Activated B cell treated with CpG ODN at 0.5 μM for 24 hours (primary cell): Measurements from ENCODE around the gene TANGO6. TPM values are rescaled to one million over a fixed set of nuclear protein-coding genes. Genes with fewer than 3 reads are reported as not detected.

Experiments used
- ATAC-seq: fragments of 200-7000 bp; cut with Tn5 transposase; one replicate; pipeline ENCODE4 v1.10.0; 2021; ENCODE audit warnings: low read depth, mild to moderate bottlenecking, moderate library complexity
- CTCF ChIA-PET: fragments of 350-600 bp; sonication (Branson Sonifier 250); formaldehyde crosslinking; loops from one replicate; lab custom pipeline; 2021; ENCODE audit warnings: antibody characterized with exemption; lab: Charles Lee
- POLR2A ChIA-PET: fragments of 350-600 bp; sonication (Branson Sonifier 250); formaldehyde crosslinking; loops from one replicate; lab custom pipeline; 2021; ENCODE audit warnings: antibody characterized with exemption; lab: Charles Lee
- DNase-seq: peaks from one replicate; pipeline ENCODE4 v3.0.0; 2022
- H3K27ac Mint-ChIP-seq: one replicate; pipeline ENCODE4 v1.8.0; 2020; ENCODE audit warnings: mixed read lengths
- H3K27me3 Mint-ChIP-seq: one replicate; pipeline ENCODE4 v1.8.0; 2021; ENCODE audit warnings: mixed read lengths
- H3K36me3 Mint-ChIP-seq: one replicate; pipeline ENCODE4 v1.8.0; 2021; ENCODE audit warnings: low read depth, mixed read lengths
- H3K4me1 Mint-ChIP-seq: one replicate; pipeline ENCODE4 v1.8.0; 2021; ENCODE audit warnings: mixed read lengths
- H3K4me3 Mint-ChIP-seq: one replicate; pipeline ENCODE4 v1.8.0; 2020; ENCODE audit warnings: mild to moderate bottlenecking, mixed read lengths
- H3K9me3 Mint-ChIP-seq: one replicate; pipeline ENCODE4 v1.8.0; 2020; ENCODE audit warnings: mixed read lengths
- CTCF ChIP-seq: fragments of 200-600 bp; IDR thresholded peaks from one replicate; pipeline ENCODE4 v1.8.0; 2022; ENCODE audit warnings: antibody characterized with exemption, mild to moderate bottlenecking
- intact Hi-C: fragments of 100-400 bp; cut with micrococcal nuclease; formaldehyde crosslinking; loops from one replicate; pipeline ENCODE4 v1.15.1; 2024
- total RNA-seq: library from RNA; stranded (reverse); gene quantifications from 2 replicates; pipeline ENCODE4 v1.2.3, GENCODE V29; 2022

TANGO6 gene
- total RNA-seq, 1 donor from 2014 or later, result 39.4 TPM

DNA sequence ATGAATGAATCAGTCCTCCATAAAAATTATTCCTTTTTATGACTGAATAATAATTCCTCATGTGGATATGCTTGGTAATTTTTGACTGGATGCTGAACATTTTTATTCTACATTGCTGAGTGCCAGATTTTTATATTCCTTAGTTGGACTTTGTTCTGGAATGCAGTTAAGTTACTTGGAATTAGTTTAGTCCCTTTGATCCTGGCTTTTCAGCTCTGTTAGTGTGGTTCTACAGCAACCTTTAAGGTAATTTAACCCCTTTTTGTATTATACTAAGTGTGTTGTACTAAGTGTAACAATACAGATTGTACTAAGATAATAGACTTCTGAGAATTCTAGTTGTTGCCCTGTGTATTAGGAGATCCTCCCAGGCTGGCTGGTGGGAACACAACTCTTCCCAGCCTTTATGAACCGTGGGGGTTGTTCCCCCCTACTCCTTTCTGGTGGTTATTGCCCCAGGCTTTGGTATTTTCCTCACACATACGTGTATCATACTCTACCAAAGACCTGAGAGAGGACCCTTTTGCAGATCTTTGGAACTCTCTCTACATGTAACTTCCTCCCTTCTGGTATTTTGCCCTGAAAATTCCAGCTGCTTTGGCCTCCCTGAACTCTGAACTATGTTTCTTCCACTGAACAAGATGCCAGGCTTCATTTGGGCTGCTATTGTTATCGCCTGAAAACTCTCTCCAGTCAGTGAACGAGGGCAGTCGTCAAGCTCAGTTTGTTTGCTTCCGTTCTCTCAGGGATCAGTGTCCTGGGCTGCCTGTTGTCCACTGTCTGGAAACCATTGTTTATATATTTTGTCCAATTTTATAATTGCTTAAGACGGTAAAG lies 30.5 kb downstream of the TANGO6 start:
- DNase-seq, result no peak
- Mint-ChIP-seq H3K4me1 (no peaks in the 10 kb centered on the region), H3K27me3 (no peaks in the 10 kb centered on the region), H3K9me3 (no peaks in the 10 kb centered on the region), H3K4me3 (no peak overlapping the region), H3K27ac (no peak overlapping the region), H3K36me3 (peaks cover 78% of the 10 kb centered on the region)
- intact Hi-C loops, result no loop called here
- no peak for ATAC-seq
- POLR2A ChIA-PET, result no interaction called here
- CTCF ChIA-PET, result no interaction called here
- TF ChIP-seq CTCF, result no peak

DNA sequence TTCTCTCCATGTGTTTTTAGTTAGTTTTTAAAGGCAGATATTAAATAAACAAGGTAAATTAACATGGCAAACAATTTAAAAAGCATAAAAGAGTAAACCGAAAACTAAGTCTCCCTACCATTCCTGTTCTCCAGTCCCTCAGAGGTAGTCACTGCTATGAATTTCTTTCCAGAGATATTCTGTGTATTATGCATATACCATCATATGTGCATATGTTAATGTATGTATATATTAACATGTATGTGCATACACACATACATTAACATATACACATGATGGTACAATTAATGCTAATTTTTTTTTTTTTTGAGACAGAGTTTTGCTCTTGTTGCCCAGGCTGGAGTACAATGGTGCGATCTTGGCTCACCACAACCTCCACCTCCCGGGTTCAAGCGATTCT lies 32.5 kb downstream of the TANGO6 start:
- Mint-ChIP-seq H3K27ac (no peak overlapping the region), H3K36me3 (peaks cover 66% of the 10 kb centered on the region), H3K4me3 (no peak overlapping the region), H3K9me3 (no peaks in the 10 kb centered on the region), H3K27me3 (no peaks in the 10 kb centered on the region), H3K4me1 (no peaks in the 10 kb centered on the region)
- CTCF ChIA-PET, result no interaction called here
- DNase-seq (no peak), ATAC-seq (no peak)
- POLR2A ChIA-PET, result no interaction called here
- TF ChIP-seq CTCF, result no peak
- intact Hi-C loops, result no loop called here

DNA sequence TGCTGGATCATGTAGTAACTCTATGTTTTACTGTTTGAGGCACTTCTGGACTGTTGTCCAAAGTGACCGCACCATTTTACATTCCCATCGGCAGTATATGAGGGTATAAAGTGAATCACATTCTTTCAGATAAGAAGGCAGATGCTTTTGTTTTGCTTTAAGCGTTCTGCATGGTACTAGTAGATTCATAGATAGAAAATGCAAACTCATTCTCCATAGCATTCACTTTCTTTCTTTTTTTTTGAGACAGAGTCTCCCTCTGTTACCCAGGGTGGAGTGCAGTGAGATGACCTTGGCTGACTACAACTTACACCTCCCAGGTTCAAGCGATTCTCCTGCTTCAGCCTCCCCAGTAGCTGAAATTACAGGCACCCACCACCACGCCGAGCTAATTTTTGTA lies 40.4 kb downstream of the TANGO6 start:
- Mint-ChIP-seq H3K27ac (no peak overlapping the region), H3K9me3 (no peaks in the 10 kb centered on the region), H3K4me1 (no peaks in the 10 kb centered on the region), H3K27me3 (no peaks in the 10 kb centered on the region), H3K36me3 (peaks cover 44% of the 10 kb centered on the region), H3K4me3 (no peak overlapping the region)
- ChIA-PET CTCF (no interaction called here), POLR2A (no interaction called here)
- no peak for TF ChIP-seq CTCF
- DNase-seq (no peak), ATAC-seq (no peak)
- intact Hi-C loops, result no loop called here

- no peak for TF ChIP-seq CTCF
- no peaks in the 10 kb centered on the region for H3K27me3 Mint-ChIP-seq
- DNase-seq (no peak), ATAC-seq (no peak)
- no peaks in the 10 kb centered on the region for H3K4me1 Mint-ChIP-seq
- no peaks in the 10 kb centered on the region for H3K9me3 Mint-ChIP-seq
- H3K36me3 Mint-ChIP-seq, result peaks cover 43% of the 10 kb centered on the region
- H3K27ac Mint-ChIP-seq, result no peak overlapping the region
- POLR2A ChIA-PET, result no interaction called here
- CTCF ChIA-PET, result no interaction called here
- no peak overlapping the region for H3K4me3 Mint-ChIP-seq
- intact Hi-C loops, result no loop called here
These were observed 41.1 kb downstream of the TANGO6 start for GRCh38 chr16:68884401-68884800.

DNA sequence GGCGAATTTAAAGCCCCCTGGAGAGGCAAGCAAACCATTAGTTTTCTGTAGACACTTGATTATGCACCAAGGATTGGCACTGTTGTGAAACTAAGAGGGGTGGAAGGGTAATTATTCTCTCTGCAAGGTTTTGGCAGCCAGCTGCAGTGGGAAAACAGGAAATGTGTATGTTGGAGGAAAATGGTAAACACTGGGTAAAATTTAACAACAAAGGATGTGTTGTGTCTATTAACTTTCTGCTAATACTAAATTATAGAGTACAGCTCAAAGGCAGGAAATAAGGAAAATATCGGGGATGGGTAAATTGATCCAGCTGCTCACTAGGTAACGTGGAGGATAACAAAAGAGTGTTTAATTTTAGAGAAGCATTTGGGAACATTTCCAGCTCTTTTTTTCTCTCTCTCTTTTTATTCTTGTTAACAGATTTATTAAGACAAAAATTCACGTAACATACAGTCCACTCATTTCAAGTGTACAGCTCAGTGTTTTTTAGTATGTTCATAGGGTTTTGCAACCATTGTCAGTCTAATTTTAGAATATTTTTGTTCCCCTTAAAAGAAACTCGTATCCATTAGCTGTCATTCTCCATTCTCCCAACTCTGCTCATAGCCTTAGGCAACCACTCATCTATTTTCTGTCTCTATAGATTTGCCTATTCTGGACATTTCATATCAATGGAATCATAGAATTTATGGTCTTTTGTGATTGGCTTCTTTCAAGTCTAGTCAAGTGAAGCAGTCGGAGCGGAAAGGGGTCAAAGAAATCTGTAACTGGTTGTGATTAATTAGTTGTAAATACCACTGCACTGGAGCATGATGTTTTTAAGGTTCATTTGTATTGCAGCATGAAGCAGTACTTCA lies 41.8 kb downstream of the TANGO6 start:
- Mint-ChIP-seq H3K36me3 (peaks cover 46% of the 10 kb centered on the region), H3K4me3 (no peak overlapping the region), H3K4me1 (no peaks in the 10 kb centered on the region), H3K9me3 (no peaks in the 10 kb centered on the region), H3K27me3 (no peaks in the 10 kb centered on the region), H3K27ac (no peak overlapping the region)
- no peak for TF ChIP-seq CTCF
- intact Hi-C loops, result no loop called here
- ChIA-PET CTCF (no interaction called here), POLR2A (no interaction called here)
- ATAC-seq (no peak), DNase-seq (no peak)
